ENCODE results near the gene ETV3L.

ETV3L gene

DNA sequence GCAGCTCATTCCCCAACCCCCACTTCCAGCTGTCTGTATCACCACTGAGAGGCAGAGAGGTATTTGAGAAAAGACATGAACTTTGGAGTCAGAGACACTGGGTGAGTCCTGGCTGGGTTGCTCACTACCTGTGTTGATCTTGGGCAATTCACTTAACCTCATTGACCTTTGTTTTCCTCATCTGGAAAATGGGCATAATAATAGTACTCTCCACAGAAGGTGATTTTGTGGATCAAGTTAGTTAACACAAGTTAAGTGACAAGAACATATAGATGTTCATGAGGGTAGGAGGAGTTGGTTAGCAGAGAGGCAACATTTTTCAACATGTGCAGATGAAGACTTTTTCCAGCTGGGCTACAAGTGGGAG, 17.1 kb upstream of the ETV3L start:
- no peak overlapping the region for H3K4me3 ChIP-seq (ENCODE audit: low read depth, low read length)
- TF ChIP-seq, protein P1, sequence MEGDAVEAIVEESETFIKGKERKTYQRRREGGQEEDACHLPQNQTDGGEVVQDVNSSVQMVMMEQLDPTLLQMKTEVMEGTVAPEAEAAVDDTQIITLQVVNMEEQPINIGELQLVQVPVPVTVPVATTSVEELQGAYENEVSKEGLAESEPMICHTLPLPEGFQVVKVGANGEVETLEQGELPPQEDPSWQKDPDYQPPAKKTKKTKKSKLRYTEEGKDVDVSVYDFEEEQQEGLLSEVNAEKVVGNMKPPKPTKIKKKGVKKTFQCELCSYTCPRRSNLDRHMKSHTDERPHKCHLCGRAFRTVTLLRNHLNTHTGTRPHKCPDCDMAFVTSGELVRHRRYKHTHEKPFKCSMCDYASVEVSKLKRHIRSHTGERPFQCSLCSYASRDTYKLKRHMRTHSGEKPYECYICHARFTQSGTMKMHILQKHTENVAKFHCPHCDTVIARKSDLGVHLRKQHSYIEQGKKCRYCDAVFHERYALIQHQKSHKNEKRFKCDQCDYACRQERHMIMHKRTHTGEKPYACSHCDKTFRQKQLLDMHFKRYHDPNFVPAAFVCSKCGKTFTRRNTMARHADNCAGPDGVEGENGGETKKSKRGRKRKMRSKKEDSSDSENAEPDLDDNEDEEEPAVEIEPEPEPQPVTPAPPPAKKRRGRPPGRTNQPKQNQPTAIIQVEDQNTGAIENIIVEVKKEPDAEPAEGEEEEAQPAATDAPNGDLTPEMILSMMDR (IDR thresholded peaks at IDR 0.05; ENCODE audit: insufficient read depth, low read depth, low read length, missing control alignments) = no peak
- no peak for DNase-seq (ENCODE audit: low read depth)

DNA sequence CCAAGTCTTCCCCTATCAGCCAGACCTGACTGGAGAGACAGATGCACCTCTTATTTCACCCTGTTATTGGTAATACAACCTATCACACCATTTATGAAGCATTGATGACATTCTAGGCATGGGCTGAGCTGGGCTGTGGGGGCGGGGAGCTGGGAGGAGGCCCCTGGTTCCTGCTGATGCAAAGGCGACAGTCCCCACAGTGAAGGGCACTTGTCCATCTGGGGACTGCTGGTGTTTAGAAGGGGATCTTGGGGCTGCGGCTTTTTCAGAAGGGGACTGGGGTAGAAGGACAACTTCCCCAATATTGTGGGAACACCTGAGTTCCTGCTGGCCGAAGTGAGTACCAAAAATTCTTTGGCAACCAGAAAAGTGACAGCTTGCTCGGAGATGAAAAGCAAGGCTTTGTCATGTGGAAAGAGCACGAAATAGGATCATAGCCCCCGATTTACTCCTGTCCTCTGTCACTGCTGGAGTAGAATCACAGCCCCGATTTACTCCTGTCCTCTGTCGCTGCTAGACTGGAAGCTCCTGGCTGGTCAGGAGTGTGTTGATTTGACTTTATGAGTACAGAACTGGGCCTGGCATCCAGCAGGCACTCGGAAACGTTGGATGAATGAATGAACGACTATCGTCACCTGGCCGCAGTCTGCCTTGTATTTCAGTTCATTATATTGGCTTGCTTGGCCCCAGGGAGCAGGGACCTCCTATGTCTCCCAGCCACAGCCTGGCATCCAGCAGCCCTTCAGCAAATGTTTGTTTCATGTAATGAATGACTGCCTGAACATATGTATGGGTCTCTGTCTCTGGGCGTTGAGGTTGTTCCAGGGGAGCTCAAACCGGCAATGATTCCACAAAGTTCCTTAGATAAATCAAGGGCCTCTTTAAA, 16.5 kb upstream of the ETV3L start:
- no peak overlapping the region for H3K4me3 ChIP-seq (ENCODE audit: low read depth, low read length)
- no peak for DNase-seq (ENCODE audit: low read depth)
- TF ChIP-seq, protein P1 (IDR thresholded peaks at IDR 0.05; ENCODE audit: insufficient read depth, low read depth, low read length, missing control alignments) = no peak

DNA sequence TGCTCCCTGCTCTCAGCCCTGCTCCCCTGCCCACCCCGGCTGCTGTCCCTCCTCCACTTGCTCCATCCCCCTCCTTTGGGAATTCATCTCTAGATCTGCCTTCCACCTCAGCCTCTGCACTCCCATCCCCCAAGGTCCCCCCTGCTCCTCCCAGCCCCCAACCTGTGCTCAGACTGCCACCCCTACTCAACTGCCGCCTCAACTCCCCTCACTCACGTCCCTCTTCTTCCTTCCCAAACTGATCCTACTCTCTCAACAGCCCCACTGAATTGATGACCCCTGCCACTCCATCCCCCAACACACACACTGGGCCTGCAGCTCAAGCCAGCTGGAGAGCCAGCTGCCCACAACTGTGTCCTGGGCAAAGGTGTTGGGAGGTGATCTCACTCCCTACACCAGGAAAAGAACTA, 15.8 kb upstream of the ETV3L start:
- DNase-seq (ENCODE audit: low read depth) = no peak
- no peak overlapping the region for H3K4me3 ChIP-seq (ENCODE audit: low read depth, low read length)
- TF ChIP-seq, protein P1 (IDR thresholded peaks at IDR 0.05; ENCODE audit: insufficient read depth, low read depth, low read length, missing control alignments) = no peak

DNA sequence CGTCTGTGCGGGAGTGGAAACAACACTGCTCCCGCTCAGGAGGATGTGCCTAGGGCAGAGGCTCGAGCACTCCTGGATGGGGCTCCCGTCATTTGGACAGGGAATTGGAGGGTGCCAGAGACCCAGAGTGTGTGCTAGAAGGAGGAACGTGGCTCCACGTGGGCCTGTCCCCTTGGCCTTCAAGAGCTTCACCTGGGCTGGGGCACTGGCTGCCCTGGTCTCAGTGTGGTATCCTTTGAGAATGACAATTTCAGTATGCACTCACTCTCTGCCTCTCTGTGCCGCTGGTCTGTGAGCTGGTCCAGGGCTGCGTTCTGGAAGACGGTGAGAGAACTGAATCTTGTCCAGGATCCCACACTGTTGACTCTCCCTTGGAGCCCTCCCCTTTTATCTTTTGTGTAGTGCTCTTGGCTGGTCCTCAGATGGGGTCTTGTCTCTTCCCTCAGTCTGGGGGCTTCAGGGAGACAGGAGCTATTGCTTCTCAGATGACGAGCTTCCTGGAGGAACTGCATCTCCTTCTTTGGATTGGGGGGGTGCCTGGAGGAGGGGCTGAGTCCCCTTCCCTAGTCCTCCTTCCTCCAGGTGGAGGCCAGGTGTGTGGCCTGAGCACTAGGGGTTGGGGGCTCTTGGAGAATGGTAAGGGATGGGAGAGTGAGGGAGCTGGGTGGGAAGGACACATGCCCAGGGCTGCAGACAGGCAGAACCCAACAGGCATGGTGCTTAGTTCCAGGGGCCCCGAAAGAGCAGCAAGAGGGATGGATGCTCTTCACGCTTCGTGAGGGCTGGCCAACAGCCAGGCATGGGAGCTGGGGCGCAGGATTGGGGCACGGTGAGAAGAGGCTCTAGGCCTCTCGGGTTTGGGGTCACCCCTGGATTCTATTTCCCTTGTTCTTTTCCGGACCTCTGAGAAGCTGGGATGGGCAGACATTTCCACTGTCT, 14.8 kb upstream of the ETV3L start:
- H3K4me3 ChIP-seq (ENCODE audit: low read depth, low read length) = no peak overlapping the region
- TF ChIP-seq, protein P1 (IDR thresholded peaks at IDR 0.05; ENCODE audit: insufficient read depth, low read depth, low read length, missing control alignments) = no peak
- no peak for DNase-seq (ENCODE audit: low read depth)

DNA sequence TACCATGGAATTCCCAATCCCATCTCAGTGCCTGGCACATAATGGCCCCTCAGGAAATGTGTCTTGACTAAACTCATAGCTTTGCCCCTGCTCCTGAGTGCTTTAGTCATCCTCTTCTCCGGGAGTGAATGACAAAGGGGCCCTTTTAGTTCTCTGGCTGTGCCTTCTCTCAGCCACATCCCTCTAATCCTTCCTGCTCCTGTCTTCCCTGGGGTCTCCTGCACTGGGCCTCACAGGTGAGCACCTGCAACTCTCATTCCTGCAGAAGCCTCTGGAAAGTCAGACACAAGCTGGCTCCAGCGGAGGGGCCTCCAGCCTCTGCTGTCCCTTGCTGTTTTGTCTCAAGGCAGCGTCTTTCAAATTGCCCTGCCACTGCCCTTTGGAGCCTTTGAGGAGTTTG, 14.0 kb upstream of the ETV3L start:
- TF ChIP-seq, protein P1 (IDR thresholded peaks at IDR 0.05; ENCODE audit: insufficient read depth, low read depth, low read length, missing control alignments) = no peak
- no peak overlapping the region for H3K4me3 ChIP-seq (ENCODE audit: low read depth, low read length)
- no peak for DNase-seq (ENCODE audit: low read depth)

DNA sequence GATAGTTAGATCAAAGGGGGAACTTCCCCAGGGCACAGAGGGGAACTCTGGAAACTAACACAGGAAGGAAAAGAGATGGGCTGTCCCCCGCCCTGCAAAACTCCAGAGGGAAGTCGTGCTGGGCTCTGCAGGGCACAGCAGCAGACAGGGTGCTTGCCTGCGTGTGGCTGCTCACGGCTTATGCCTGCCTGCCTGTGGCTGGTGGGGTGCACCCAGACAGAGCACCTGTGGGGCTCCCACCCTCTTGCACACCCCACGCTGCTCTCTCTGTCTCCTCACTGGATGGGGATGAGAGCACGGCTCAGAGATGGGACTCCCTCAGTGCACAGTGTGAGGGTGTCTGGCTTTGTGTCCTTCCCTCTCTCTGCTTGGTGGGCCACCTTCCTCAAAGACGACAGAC, 13.5 kb upstream of the ETV3L start:
- DNase-seq (ENCODE audit: low read depth) = no peak

More for the DNA sequence above, 13.5 kb upstream of the ETV3L start:
- TF ChIP-seq, protein P1 (IDR thresholded peaks at IDR 0.05; ENCODE audit: insufficient read depth, low read depth, low read length, missing control alignments) = no peak
- H3K4me3 ChIP-seq (ENCODE audit: low read depth, low read length) = no peak overlapping the region

All from GM12865 (cell line).